ENCODE measurements around the gene NAA50.

NAA50 gene

DNA sequence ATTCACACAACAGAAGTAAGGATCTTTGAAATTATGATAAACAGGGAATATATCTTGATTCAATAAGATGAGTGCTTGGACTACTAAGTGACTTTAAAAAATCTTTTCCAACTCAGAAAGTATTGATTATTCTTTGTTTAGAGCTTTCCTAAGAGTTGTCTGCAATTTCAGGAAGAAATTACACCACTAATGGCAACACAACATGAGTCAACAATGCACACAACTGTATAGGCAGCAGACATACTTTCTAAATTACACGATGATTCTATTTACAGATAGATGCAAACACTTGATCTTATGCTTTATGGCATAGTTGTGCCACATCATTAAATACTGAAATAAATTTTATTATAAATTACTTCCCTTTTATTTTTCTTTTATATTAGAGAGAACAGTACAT, 4.4 kb downstream of the NAA50 start:
- no peak for DNase-seq

DNA sequence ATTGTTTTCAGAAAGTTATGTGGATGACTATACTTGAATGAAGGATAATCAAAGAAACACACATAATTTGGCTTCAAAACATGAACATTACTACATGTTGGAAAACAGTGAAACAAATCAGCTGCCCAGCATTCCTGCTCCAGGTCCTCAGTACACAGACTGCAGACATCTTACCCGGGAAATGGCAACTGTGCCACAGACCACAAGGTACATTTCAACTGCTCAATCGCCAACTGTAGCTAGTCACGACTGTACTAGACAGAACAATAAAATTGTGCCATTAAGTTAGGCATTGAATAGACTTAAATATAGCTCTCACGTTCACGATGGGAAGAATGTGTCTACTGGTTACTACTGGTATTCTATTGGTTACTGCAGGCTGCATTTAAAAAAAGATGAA, 5.0 kb downstream of the NAA50 start:
- no peak for DNase-seq

DNA sequence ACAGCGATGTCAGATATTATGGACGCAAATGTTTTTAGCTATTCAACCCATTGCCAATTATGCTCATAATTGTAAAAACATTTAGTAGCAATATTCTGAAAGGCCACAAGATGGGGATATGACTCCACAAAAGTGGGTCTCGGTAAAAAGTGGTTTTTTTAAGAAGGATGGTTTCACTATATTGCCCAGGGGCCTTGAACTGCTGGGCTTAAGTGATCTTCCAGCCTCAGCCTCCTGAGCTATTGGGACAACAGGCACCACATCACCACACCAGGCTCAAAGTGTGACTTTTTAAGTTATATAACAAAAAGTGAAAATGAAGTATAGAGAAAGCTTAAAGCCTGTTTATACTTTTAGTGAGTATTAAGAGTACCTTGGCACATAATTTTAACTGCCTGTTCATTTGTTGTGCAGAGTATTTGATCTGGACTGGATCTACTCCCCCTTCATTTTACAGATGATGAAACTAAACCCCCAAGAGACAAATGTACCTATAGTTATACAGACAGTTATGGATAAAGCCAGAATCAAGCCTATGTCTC, 9.4 kb downstream of the NAA50 start:
- peak; percentile 70 for DNase-seq

DNA sequence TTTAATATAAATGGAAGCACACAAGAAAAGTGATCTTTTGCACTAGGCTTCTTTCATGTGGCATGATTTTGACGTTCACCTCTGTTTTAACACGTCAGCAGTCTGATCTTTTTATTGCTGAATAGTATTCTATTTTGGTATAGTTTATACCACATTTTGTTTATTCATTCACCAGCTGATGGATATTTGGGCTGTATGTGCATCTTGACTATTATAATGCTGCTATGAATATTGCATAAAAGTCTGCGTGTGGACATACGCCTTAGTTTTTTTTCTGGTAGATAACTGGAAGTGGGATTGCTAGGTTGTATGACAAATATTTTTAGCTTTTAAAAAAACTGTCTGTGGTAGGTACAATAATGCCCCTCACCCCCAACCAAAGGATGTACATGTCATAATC, 14.4 kb downstream of the NAA50 start:
- no peak for DNase-seq

DNA sequence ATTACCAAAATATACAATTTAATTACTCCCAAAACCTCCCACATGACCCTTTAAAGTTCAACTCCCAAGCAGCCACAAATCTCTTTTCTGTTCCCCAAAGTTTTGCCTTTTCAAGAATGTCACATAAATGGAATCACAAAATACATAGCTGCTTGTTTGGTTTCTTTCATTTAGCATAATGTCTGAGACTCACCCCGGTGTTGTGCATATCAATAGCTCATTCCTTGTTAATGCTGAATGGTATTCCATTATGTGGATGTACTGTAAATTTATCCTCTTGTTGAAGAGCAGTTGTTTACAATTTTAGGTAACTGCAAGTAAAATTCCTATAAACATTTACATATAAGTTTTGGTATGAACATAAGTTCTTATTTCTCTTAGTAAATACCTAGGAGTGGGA, 15.5 kb downstream of the NAA50 start:
- no peak for DNase-seq

DNA sequence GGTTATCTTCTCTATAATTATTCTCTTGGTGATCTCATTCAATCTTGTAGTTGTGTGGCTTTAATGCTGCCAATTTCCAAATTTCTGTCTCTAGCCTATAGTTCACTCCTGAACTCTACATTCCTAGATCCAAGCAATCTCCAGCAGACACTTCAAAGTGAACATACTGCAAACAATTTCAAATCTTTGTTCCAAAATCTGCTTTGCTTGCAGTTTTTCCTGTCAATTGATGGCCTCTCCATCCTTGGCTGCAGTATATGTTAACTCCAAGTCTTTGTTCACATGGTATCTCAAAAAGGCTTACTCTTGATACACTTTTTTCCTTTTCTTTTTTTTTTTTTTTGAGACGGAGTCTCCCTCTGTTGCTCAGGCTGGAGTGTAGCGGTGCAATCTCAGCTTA, 17.4 kb downstream of the NAA50 start:
- no peak for DNase-seq

DNA sequence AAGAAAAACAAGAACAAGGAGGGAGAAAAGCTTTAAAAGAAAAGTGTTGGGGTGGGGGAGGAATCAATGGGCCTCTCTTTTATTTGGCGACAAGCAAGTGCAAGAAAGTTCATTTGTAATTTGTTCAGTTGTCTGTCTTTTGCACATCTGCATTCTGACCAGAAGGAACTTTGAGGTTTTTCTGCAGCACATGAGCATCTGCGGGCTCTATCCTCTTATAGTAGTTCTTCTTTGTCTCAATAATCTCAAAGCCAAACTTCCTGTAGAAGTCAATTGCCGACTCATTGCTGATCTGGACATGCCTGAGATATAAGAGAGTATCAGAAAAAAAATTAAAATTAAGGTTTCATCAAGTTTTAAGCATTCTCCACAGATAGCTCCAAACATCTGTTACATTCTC, 24.4 kb downstream of the NAA50 start:
- no peak for DNase-seq

DNA sequence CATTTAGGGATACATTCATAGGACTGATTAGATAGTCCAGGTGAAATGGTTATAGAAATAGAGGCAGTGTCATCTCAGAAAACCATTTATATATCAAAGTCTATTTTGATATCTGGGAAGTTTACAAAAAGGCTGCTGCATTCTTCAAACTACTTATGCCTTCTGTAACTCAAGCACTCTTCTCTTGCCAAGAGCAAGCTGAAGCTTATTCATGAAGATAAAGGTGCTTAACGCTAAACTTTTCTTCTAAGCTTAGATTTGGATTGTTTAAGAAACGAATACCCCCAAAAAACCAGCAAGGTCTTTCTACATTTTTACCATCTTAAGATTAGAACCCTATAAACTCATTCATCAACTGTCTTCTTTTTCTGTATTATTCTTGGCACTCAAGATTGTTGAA, 26.3 kb downstream of the NAA50 start:
- DNase-seq: no peak

DNA sequence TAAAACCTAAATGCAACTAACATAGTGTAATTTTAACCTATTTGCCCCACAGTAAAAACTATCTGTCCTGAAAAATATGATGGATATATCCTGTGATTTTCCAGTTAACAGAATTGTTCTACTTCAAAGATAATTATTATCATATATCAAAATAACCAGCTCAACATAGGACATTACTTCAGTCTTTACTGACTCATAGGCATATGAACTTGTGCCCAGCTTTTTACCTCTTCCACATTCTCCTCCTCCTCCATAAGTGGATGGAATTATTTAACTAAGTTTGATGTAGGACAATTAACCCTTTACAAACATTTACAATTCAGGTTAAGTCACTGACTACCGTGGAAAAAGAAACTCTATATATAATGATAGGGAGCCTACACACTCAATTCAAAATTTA, 26.8 kb downstream of the NAA50 start:
- no peak for DNase-seq

DNA sequence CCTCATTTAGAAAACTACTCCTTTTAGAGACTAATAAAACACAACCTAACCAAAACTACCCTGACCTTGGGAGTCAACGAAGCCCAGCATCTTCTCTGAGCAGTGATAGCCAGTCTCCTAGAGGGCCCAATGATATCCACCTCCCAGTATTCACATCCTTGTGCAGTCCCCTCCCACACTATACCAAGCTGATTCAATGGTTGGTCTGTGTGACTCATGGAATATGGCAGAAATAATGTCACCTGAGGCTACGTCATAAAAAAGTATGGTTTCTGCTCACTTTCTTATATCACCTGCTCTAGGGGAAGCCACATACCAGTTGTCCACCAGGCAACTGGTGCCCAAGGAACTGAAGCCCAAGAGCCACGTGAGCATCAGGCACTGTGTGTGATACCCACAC, 28.2 kb downstream of the NAA50 start:
- no peak for DNase-seq

DNA sequence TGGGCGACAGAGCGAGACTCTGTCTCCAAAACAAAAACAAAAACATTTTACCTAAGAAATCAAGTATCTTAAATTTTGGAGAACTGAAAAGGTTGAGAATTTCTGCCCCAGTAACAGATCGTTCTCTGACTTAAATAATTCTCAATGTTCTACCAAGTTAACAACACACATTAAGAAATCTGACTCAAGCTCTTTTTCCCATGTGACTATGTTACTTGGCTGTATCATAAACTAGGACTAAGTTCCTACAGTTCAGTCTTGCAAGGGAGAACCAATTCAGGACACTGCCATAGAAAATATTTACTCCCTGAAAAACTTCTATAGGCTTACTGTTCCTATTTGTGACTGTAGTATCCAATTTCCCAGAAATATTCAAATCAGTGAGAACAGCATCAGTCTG, 28.7 kb downstream of the NAA50 start:
- no peak for DNase-seq

DNA sequence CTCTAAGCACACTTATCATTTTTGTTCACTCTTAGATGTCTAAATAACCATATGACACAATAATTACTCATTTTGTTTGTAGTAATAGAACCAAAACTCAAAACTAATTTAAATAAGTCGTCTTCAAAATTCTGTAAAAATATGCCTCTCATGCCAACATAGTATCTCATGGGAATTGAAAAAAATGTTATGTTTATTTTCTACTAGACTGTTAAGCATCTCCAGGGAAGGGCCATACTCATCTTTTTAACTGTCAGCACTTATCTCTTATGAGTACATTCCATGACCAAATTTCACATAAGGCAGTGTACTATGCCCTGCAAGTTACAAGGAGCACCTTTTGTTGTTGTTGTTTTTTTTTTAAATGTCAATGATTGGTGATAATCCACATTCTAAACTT, 31.3 kb downstream of the NAA50 start:
- no peak for DNase-seq

DNA sequence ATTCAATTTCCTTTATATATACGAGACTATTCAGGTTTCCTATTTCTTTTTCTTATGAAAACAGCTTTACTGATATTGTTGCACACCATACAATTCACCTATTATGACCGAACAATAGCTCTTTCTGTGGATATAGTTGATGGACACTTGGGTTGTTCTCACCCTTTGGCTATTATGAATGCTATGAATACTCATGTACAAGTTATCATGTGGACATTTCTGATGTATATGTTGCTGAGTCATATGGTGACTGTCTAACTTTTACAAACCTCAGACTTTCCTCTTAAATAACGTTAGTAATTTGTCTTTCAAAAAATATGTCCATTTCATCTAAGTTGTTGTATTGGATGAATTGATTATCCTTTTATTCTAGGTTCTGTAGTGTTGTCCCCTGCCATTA, 33.9 kb downstream of the NAA50 start:
- no peak for DNase-seq

DNA sequence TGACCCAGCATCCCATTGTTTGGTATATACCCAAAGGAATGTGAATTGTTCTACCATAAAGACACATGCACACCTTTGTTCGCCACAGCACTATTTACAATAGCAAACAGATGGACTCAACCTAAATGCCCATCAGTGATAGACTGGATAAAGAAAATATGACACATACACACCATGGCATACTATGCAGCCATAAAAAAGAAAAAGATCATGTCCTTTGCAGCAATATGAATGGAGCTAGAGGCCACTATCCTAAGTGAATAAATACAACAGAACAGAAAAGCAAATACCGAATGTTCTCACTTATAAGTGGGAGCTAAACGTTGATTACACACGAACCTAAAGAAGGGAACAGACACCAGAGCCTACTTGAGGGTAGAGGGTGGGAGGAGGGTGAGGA, 38.2 kb downstream of the NAA50 start:
- no peak for DNase-seq

DNA sequence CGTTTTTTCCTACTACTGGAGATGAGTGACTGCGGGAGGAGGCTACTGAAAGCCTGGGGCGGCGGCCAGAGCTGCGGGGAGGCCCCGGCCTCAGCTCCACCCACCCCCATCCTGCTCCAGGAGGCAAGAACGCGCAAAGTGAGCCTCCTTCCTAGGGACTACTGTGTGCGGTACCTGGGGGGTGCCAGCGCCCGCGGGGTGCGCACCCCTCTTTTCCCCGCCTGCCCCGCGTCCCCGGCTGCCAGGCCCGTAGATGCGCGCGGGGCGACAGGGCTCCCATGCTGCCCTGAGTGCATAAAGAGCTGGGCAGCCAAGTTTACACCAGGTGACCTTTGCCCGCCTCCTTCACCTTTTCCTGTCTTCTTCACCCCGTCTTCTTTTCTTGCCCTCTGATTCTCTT, 47.1 kb downstream of the NAA50 start:
- no peak for DNase-seq

DNA sequence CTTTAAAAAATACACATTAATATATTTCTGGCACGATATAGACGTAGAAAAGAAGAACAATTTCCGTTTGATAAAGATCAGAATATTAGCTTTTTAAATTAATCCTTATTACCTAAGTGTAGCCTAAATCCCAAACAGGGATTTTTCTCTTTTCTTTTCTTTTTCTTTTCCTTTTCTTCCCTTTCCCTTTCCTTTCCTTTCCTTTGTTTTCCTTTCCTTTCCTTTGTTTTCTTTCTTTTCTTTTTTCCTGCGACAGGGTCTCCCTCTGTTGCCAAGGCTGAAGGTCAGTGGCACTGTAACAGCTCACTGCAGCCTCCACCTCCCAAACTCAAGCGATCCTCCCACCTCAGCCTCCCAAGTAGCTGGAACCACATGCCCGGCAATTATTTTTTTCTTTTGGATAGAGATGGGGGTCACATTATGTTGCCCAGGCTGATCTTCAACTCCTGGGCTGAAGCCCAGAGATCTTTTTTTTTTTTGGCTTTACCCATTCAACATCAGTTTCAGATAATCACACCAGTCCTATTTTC, 47.8 kb downstream of the NAA50 start:
- no peak for DNase-seq

DNA sequence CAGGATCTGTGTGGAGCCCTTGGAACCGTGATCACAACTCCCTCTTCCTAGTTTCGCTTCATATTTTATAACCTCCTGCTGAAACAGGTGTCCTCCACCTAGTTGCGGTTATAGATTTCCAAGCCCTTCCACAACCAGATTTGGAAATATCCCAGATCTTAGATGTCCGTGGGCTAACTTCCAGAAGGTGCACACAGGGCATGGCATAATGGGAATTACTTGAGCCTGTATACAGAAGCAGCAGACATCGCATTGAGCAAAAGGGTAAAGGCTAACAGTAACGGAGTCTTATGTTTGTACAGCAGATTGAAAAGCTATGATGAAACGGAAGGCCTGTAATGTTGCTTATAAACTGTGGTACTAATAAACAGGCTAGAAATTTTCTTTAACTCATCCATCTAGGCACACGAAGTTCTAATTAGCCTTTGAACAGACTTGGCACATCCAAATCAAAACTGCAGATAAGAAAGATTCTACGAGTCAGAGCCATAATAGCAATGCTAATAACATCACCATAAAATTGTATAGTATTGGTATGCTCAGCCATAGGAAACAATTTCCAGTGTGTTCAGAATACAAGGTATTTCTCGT, 48.5 kb downstream of the NAA50 start:
- no peak for DNase-seq

DNA sequence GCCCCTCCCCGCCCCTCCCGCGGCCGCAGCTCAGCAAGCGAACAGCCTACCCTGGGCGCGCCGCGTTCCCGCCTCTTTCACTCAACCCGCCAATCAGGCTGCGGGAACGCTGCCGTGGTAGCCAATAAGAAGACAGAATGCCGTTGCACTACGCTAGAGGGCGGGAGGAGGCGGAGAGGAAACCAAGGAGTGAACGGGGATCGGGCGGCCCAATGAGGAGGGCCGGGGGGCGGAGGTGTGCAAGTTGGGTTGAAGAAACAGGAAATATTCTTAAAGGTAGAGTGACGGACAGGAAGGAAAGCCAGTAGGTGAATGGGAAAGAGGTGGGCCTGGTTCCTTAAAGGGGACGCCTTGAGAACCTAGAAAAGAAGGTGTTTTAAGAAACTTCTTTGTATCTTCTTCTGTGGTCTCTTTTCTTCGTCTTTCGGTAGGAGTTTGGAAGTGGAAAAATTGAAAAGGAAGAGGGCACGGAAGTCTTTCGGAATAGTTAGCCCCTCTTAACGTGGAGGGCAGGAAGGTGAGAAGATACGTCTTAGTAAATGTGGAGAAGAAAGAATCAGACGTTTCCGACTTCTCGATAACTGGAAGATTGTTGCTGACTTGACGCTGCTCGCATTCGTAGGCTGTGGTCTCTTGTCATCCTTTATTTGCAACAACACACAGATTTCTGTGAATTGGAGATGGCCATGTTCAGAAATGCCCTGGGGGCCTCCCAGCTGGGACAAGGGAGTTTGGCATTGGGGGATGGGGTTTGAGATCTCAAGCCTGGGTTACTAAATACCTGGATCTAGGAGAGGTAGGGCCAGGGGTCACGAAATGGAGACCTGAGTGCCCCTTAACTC, 49.2 kb downstream of the NAA50 start:
- peak; percentile 99 for DNase-seq

DNA sequence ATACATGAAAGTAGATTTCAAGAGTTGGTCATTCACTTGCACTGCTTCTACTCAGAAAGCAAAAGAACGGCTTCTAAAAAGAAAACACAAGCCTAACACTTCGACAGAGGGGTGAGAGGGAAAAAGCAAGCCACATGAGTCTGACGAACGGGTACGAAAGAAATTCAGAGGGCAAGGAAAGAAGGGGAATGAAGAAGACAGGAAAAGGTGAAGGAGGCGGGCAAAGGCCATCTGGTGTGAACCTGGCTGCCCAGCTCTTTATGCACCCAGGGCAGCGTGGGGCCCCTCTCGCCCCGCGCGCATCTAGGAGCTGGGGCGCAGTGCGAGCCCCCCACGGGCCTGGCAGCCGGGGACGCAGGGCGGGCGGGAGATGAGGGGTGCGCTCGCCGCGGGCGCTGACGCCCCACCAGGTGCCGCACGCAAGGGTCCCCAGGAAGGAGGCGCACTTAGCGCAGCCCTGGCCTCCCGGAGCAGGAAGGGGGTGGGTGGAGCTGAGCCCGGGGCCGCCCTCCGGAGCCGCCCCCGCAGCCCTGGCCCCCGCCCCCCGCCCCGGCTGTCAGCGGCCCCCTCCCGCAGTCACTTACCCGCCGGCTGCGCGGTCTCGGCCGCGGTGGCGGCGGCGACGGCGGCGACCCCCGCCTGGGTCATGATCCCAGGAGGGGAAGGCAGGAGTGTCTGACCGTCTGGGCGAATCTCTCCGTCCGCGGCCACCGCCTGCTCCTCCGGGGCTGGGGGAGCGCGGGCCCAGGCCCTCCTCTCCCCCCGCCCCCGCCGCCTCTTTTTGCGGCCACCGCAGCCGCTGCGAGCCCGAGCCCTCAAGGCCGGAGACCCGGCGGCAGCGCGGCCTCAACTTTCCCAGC, 50.0 kb downstream of the NAA50 start, which contains the start of gene USF3:
Gene USF3 (minus strand): TSS at position 857 of the 860 bp plus-strand sequence. CDS start 21,764 bp downstream, outside the sequence.
- peak; percentile 48 for DNase-seq

DNA sequence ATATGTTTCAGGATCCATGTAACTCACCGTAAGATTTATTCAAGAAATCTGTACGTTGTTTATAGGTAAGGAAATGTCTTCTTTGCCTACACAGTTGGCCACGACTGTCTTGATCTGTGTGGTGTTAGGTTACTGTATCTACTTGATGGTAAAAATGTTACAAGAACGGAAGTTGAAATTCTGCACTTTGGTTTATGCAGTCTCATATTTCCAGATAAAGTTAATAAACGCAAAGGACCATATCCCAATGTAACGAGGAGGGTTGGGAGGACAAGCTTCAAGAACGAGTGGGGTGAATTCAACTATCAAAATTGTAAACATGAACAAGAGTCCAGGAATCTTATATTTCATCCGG, 50.6 kb downstream of the NAA50 start:
- no peak for DNase-seq

DNA sequence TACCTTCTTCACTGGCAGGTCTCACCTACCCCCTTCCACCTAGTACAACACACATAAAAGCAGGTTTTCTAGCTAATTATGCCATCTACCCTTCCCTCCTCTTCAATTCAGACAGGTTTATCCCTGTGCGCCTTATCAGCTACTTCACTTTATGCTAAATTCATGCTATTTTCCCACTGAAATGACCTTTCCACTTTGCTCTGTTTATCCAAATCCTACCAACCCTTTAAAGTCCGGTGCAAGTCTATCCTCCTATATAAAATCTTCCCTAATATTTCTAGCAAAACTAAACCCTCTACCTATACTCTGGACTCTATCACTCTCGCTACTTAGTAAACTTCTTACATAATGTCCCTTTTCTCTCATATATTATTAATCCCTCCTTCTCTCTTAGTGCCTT, 55.6 kb downstream of the NAA50 start:
- DNase-seq: no peak

DNA sequence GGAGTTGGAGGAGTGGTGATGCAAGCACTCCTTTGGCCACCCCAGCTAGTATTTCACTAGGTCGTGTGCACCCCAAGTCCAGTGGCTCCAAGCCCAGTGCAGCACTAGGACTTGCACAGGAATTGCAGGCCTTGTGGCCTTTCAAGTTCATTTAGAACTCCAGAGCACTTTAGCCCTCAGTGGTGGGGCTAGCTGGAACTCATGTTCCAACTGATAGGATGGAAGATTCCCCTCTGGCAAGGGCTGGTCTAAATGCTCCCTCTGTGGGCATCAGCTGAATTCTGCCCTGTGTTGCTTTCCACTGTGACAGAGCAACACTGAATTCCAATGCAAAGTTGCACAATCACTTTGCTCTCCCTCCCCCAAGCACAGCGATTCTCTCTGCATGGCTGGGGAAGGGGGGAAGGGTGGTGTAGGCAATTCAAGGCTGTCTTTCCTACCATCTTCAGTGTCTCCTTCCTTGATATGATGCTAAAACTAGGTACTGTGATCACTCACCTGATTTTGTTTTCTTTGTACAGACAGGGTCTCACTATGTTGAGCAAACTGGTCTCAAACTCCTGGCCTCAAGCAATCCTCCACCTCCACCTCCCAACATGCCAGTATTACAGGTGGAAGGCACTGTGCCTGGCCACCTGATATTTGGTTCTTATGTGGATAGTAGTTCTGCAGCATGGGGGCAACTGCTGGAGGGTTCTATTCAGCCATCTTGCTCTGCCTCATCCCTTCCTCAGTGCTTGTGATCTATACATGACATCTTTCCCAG, 59.9 kb downstream of the NAA50 start:
- no peak for DNase-seq

DNA sequence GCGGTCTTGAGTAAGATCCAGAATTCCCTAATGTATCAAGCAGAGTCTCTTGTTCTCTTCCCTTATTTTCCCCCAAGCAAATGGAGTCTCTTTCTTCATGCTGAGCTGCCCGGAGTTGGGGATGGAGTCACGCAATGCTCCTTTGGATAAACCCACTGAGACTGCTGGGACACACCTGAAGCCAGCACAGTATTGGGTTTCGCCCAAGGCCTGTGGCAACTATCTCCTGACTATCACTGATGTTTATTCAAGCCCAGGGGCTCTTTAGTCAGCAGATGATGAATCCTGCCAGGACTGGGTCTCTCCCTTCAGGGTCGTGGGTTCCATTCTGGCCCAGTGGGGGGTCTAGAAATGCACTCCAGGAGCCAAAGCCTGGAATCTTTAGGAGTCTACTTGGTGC, 60.9 kb downstream of the NAA50 start:
- DNase-seq: no peak

Data from NCI-H1694 treated with DMSO at 0.1 percent for 48 hours (cell line).